GM12801 (cell line): ENCODE results near the gene CDADC1.

ENCODE experiments used
- CTCF ChIP-seq: IDR thresholded peaks from one replicate; pipeline ENCODE4 v1.5.1; 2011; ENCODE audit warnings: control low read depth; ENCODE audit not compliant: insufficient read length; ENCODE audit errors: extremely low read depth

Gene CDADC1

GRCh38 chr13:49241296-49241695, 6.4 kb upstream of the CDADC1 start:
- TF ChIP-seq CTCF, result no peak

GRCh38 chr13:49245101-49245500, 2.6 kb upstream of the CDADC1 start:
- TF ChIP-seq CTCF, result no peak

- no peak for TF ChIP-seq CTCF
These were observed 679 bp upstream of the CDADC1 start for GRCh38 chr13:49246850-49247642.

- no peak for TF ChIP-seq CTCF
These were observed 887 bp downstream of the CDADC1 start for GRCh38 chr13:49248622-49249002.

GRCh38 chr13:49251326-49251725, 3.6 kb downstream of the CDADC1 start:
- no peak for TF ChIP-seq CTCF

GRCh38 chr13:49253310-49253709, 5.6 kb downstream of the CDADC1 start:
- no peak for TF ChIP-seq CTCF

- TF ChIP-seq CTCF, result no peak
These were observed 6.3 kb downstream of the CDADC1 start for GRCh38 chr13:49254007-49254406.
